GM12801 (cell line): Measurements from ENCODE around the gene CCDC136.

Experiments used
- TF ChIP-seq, protein P1 (sequence below): IDR thresholded peaks from one replicate; pipeline ENCODE4 v1.5.1; 2011; ENCODE audit warnings: control low read depth; ENCODE audit not compliant: insufficient read length; ENCODE audit errors: extremely low read depth

The CCDC136 gene

DNA sequence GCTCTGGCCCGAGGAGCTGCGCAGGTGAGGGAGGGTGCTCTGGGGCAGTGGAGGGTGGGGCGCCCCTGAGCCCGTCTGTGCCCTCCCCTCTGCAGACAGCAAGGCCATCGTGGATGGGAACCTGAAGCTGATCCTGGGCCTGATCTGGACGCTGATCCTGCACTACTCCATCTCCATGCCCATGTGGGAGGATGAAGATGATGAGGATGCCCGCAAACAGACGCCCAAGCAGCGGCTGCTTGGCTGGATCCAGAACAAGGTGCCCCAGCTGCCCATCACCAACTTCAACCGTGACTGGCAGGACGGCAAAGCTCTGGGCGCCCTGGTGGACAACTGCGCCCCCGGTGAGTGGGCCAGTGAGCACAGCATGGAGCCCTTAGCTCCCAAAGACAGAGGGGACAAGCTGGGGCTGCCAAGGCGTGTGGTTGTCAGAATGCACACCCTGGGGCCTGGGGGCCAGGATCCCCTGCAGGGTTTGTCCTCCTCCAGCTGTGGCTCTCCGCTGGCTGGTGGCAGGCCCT lies 43.5 kb downstream of the CCDC136 start:
- TF ChIP-seq, protein P1, sequence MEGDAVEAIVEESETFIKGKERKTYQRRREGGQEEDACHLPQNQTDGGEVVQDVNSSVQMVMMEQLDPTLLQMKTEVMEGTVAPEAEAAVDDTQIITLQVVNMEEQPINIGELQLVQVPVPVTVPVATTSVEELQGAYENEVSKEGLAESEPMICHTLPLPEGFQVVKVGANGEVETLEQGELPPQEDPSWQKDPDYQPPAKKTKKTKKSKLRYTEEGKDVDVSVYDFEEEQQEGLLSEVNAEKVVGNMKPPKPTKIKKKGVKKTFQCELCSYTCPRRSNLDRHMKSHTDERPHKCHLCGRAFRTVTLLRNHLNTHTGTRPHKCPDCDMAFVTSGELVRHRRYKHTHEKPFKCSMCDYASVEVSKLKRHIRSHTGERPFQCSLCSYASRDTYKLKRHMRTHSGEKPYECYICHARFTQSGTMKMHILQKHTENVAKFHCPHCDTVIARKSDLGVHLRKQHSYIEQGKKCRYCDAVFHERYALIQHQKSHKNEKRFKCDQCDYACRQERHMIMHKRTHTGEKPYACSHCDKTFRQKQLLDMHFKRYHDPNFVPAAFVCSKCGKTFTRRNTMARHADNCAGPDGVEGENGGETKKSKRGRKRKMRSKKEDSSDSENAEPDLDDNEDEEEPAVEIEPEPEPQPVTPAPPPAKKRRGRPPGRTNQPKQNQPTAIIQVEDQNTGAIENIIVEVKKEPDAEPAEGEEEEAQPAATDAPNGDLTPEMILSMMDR = no peak

DNA sequence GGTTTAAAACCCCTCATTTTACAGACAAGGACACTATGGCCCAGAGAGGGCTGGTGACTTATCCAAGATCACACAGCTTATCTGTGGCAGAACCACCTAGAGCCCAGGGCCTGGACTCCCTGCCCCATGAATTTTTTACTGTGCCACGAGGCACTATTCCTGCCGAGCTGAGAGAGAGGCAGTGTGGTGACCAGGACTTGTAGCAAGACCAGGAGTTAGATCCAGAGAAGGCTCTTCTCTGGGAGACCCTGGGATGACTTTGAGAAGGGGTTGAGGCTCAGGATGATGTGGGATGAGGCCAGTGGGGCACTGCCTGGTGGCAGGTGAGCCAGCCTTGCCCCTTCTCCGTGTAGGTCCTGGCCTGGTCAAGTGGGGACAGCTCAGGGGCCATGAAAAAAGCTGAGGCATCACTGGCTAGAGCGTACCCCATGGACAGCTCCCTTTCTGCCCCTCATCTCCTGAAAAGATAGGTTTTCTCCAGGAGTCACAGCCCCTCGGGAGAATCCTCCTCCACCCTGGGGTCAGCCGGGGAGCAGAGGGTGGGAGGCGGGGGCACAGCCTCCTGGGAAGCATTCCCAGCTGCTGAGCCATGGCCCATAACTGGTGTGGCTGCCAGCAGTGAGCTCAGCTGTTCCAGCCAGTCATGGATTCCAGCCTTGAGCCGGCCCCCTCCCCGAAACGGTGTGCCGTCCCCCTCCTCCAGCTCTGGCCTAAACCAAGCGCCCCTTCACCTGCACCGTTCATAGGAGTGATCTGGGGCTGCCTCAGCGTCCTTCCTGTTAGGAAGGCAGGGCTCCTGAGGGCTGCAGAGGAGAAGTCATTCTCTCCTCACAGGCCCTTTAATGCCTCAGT lies 44.2 kb downstream of the CCDC136 start:
- TF ChIP-seq, protein P1 = no peak

DNA sequence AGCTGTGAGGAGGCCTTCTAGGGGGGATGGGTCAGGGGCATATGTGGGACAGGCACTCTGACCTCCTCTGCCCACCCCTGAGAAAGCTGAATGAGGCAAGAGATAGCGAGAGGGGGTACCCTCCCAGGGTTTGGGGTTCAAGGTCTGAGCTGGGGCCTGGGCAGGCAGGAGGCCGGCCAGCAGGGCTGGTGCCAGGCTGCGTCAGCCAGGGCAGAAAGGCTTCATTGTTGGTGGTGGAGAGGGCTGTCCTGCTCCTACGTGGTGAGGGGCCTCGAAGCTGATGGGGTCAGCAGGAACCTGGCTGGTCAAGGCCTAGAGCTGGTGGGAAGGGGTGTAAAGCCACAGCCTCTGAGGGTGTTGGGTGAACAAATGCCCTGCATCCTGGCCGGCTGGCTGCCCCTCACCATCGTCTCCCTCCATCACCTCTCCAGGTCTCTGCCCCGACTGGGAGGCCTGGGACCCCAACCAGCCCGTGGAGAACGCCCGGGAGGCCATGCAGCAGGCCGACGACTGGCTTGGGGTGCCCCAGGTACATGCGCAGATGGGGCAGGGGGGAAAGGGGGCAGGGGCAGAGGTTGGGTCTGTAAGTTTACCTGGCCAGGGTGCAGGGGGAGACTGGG lies 45.1 kb downstream of the CCDC136 start:
- TF ChIP-seq, protein P1 = no peak

DNA sequence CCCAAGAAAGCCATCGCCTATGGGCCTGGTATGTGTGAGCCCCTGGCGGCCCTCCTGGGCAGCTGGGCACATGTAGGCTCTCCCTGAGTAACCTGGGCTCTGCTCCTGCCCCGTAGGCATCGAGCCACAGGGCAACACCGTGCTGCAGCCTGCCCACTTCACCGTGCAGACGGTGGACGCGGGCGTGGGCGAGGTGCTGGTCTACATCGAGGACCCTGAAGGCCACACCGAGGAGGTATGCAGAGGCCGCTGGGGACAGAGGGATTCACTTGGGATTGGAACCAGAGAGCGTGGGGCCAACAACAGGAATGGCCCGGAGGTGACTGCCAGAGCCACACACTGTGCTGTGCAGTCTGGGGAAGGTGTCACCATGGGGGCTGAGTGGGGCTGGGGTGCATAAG lies 45.8 kb downstream of the CCDC136 start:
- TF ChIP-seq, protein P1 = no peak

DNA sequence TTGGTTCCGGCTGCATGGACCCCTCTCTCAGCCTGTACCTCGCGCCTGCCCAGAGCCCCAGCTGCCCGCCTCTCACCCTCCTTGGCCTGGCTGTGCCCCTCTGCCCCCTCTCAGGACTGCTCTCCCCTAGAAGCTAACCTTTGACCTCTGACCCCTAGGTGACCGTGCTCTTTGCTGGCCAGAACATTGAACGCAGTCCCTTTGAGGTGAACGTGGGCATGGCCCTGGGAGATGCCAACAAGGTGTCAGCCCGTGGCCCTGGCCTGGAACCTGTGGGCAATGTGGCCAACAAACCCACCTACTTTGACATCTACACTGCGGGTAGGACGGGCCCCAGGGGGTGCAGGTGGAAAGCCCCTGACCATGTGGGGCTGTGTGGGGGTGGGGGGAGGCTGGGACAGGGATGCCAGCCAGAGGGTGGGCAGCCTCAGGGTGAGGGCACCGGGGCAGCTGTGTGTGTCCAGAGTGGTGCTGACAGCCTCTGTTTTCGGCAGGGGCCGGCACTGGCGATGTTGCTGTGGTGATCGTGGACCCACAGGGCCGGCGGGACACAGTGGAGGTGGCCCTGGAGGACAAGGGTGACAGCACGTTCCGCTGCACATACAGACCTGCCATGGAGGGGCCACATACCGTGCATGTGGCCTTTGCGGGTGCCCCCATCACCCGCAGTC lies 46.5 kb downstream of the CCDC136 start:
- TF ChIP-seq, protein P1 = no peak

DNA sequence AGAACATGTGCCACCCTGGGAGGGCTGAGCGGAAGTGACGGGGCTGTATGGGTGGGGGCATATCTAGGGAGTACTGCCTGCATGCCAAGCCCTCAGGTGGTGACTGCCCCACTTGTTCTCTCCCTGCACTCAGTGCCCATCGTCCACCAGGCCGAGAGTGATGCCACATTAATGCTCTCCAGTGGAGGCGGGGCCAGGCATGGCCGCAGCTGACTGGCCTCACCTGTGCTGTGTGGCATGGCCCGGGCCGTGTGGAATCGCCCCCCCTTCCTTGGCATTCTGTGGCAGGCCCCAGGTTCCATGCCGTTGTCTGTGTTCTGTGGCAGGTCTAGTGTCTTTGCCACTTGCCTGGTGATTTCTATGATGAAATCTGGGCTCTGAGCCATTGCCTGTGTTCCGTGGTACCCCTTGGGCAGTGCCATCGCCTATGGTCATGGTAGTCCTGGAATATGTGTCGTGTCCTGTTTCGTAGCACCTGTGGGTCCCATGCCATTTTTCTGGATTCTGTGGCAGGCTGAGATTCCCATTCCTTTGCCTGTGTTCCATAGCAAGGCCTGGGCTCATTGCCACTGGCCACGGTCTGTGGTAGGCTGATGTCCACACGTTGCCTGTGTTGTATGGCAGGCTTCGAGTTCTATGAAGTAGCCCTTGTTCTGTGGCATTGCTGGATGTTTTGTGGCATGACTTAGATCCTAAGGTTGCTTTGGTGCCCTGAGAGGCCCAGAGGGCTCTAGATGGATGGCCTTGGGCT lies 47.4 kb downstream of the CCDC136 start:
- TF ChIP-seq, protein P1 = no peak
